K562 (cell line): ENCODE data around the gene GRIK1. TPM values are rescaled to one million over a fixed set of nuclear protein-coding genes. Genes with fewer than 3 reads are reported as not detected.

Experiments used
- ATAC-seq: fragments of 200-7000 bp; cut with Tn5 transposase; 3 replicates; pipeline ENCODE4 v1.9.1; 2020; ENCODE audit warnings: moderate library complexity
- BruUV-seq: library from RNA; stranded (reverse); fragments of 400-500 nt; replicated peaks from 2 replicates; lab custom pipeline; 2021; lab: Mats Ljungman, UMichigan
- CTCF ChIA-PET: fragments of 300-600 bp; formaldehyde crosslinking; extraction: SDS; loops from one replicate; lab custom pipeline; 2021; ENCODE audit warnings: low intra/inter-chr PET ratio; lab: Yijun Ruan, JAX
- POLR2A ChIA-PET: fragments of 300-600, 350-650 bp; sonication (Branson Sonifier 250); formaldehyde crosslinking; extraction: SDS; loops from one replicate; lab custom pipeline; 2021; ENCODE audit warnings: antibody characterized with exemption, inconsistent platforms; lab: Yijun Ruan, JAX
- DNase-seq, 4 experiments: peaks; one replicate each; pipeline versions ENCODE4 v3.0.0 to v3.0.0-alpha.2; 2011 to 2018; ENCODE audit warnings: low spot score in 3 of 4, mixed read lengths in 3 of 4; ENCODE audit errors: extremely low read depth in 1 of 4
- FAIRE-seq: peaks from 2 replicates; lab custom pipeline; 2011; peaks lifted over from hg19 to GRCh38; lab: Jason Lieb, UNC
- H2AFZ ChIP-seq: 2 replicates; pipeline ENCODE4 v1.6.0; 2011; ENCODE audit warnings: low read depth, low read length, control low read depth, inconsistent platforms
- H3K27ac ChIP-seq: fragments of 200-600 bp; 3 replicates; pipeline ENCODE4 v1.8.0; 2011; ENCODE audit warnings: low read depth, mild to moderate bottlenecking, control low read depth, inconsistent platforms, low read length, moderate library complexity, mixed read lengths; ENCODE audit errors: extremely low read depth
- H3K27me3 ChIP-seq, 2 experiments: fragments of 300-600 bp in 1 of 2; 2 replicates in 1 of 2; 3 replicates in 1 of 2; pipeline versions ENCODE4 v1.6.0 to v1.8.0; 2011; ENCODE audit warnings: inconsistent platforms in 2 of 2, low read length in 2 of 2, mild to moderate bottlenecking in 1 of 2, mixed read lengths in 1 of 2, moderate library complexity in 1 of 2; ENCODE audit not compliant: control insufficient read depth in 2 of 2, insufficient read depth in 2 of 2
- H3K36me3 ChIP-seq: fragments of 300-600 bp; 3 replicates; pipeline ENCODE4 v1.8.0; 2011; ENCODE audit warnings: mild to moderate bottlenecking, low read length, inconsistent platforms; ENCODE audit not compliant: control insufficient read depth, insufficient read depth
- H3K4me1 ChIP-seq, 2 experiments: fragments of 200-600 bp in 1 of 2; replicated peaks in 1 of 2; 2 replicates in 1 of 2; 3 replicates in 1 of 2; pipeline versions ENCODE4 v1.5.1 to v1.8.0; 2011; ENCODE audit warnings: inconsistent platforms in 2 of 2, low read length in 2 of 2, mild to moderate bottlenecking in 1 of 2, mixed read lengths in 1 of 2, moderate library complexity in 1 of 2; ENCODE audit not compliant: control insufficient read depth in 2 of 2, insufficient read depth in 2 of 2
- H3K4me2 ChIP-seq: 2 replicates; pipeline ENCODE4 v1.6.1; 2011; ENCODE audit warnings: low read length, control low read depth, inconsistent platforms, mixed read lengths; ENCODE audit not compliant: insufficient read depth
- H3K4me3 ChIP-seq: fragments of 200-600 bp; sonication (generic), shearing (Covaris generic); 2 replicates; pipeline ENCODE4 v1.5.1; 2016; ENCODE audit warnings: control low read depth, inconsistent platforms
- H3K79me2 ChIP-seq: fragments of 200-600 bp; 3 replicates; pipeline ENCODE4 v1.8.0; 2011; ENCODE audit warnings: low read length, inconsistent platforms; ENCODE audit not compliant: control insufficient read depth, insufficient read depth
- H3K9ac ChIP-seq, 2 experiments: 2 replicates each; pipeline versions ENCODE4 v1.6.0 to v1.6.1; 2011; ENCODE audit warnings: low read depth in 2 of 2, low read length in 2 of 2, control low read depth in 1 of 2, inconsistent platforms in 1 of 2, mild to moderate bottlenecking in 1 of 2, mixed read lengths in 1 of 2; ENCODE audit not compliant: insufficient read depth in 1 of 2
- H3K9me1 ChIP-seq: one replicate; pipeline ENCODE4 v1.6.0; 2011; ENCODE audit warnings: inconsistent platforms, mild to moderate bottlenecking, low read length, moderate library complexity; ENCODE audit not compliant: control insufficient read depth, insufficient read depth
- H3K9me3 ChIP-seq: replicated peaks from 2 replicates; pipeline ENCODE4 v1.5.1; 2011; ENCODE audit warnings: low read depth, low read length, inconsistent platforms; ENCODE audit not compliant: control insufficient read depth, insufficient read depth
- H4K20me1 ChIP-seq: replicated peaks from 2 replicates; pipeline ENCODE4 v1.6.1; 2011; ENCODE audit warnings: low read length, inconsistent platforms, mixed read lengths; ENCODE audit not compliant: control insufficient read depth, insufficient read depth
- ADNP ChIP-seq: fragments of 200-800 bp; sonication (Bioruptor generic); IDR thresholded peaks from 2 replicates; pipeline ENCODE4 v1.6.1; 2016; ENCODE audit warnings: missing genetic modification characterization, missing compliant biosample characterization
- AFF4 ChIP-seq: sonication (generic); formaldehyde crosslinking; IDR thresholded peaks from 2 replicates; pipeline ENCODE4 v1.8.0; 2023; ENCODE audit warnings: mild to moderate bottlenecking, missing genetic modification reagents
- DDX20 ChIP-seq: fragments of 450-650 bp; IDR thresholded peaks from 2 replicates; pipeline ENCODE4 v1.6.1; 2016; ENCODE audit warnings: missing genetic modification characterization, low read depth, mild to moderate bottlenecking, missing compliant biosample characterization, moderate library complexity
- ELF4 ChIP-seq: fragments of 450-650 bp; formaldehyde crosslinking; IDR thresholded peaks from 2 replicates; pipeline ENCODE4 v1.4.0; 2022; ENCODE audit warnings: missing genetic modification characterization
- ERF ChIP-seq: fragments of 450-650 bp; formaldehyde crosslinking; IDR thresholded peaks from 2 replicates; pipeline ENCODE4 v1.4.0; 2020; ENCODE audit warnings: mild to moderate bottlenecking, mixed read lengths
- HDAC8 ChIP-seq: fragments of 450-650 bp; IDR thresholded peaks from 2 replicates; pipeline ENCODE4 v1.6.1; 2016; ENCODE audit warnings: mild to moderate bottlenecking, missing genetic modification characterization, moderate library complexity, missing compliant biosample characterization
- KHSRP ChIP-seq: fragments of 450-650 bp; IDR thresholded peaks from 2 replicates; pipeline ENCODE4 v1.6.1; 2017
- NR2C1 ChIP-seq, 2 experiments: fragments of 450-650 bp; IDR thresholded peaks; 2 replicates each; pipeline ENCODE4 v1.6.1; 2017; ENCODE audit warnings: mild to moderate bottlenecking in 2 of 2, antibody characterized with exemption in 1 of 2, inconsistent platforms in 1 of 2, missing compliant biosample characterization in 1 of 2, missing genetic modification characterization in 1 of 2
- RBM17 ChIP-seq: fragments of 200-400 bp; formaldehyde crosslinking; IDR thresholded peaks from 2 replicates; pipeline ENCODE4 v1.6.1; 2017; ENCODE audit warnings: low read depth, mild to moderate bottlenecking, low read length, borderline replicate concordance
- TSHZ1 ChIP-seq: fragments of 250-450 bp; sonication (Bioruptor Pico); IDR thresholded peaks from 2 replicates; pipeline ENCODE4 v1.4.0; 2020; ENCODE audit warnings: mild to moderate bottlenecking, moderate library complexity
- ZNF133 ChIP-seq: fragments of 250-450 bp; sonication (Bioruptor Pico); IDR thresholded peaks from 2 replicates; pipeline ENCODE4 v1.4.0; 2020; ENCODE audit warnings: mild to moderate bottlenecking
- ZSCAN29 ChIP-seq: fragments of 450-650 bp; IDR thresholded peaks from 2 replicates; pipeline ENCODE4 v1.6.1; 2017
- WGBS: fragments of 100-300 bp; shearing (Covaris generic); methylation state at CpG from one replicate; pipeline ENCODE4 v1.1.6; 2016; ENCODE audit warnings: low coverage, mixed read lengths; ENCODE audit not compliant: insufficient coverage; ENCODE audit errors: missing lambda C conversion rate; 5-methylcytosine and 5-hydroxymethylcytosine counted together
- in situ Hi-C: fragments of 300-500 bp; cut with MboI; formaldehyde crosslinking; loops from 4 replicates; pipeline ENCODE4 v1.15.0; 2018; ENCODE audit warnings: inconsistent platforms, mixed read lengths
- intact Hi-C: fragments of 100-400 bp; cut with micrococcal nuclease; formaldehyde crosslinking; loops from 2 replicates; pipeline ENCODE4 v1.14.2; 2022
- polyA plus RNA-seq, 8 experiments: library from polyadenylated mRNA; depleted of rRNA in 4 of 8; stranded (reverse) in 5 of 8; unstranded in 3 of 8; fragments of >200 nt; fragmentation: Nextera tagmentation in 2 of 8; fragmentation: Illumina TruSeq in 1 of 8; extraction: Ambion mirVana in 2 of 8; extraction: Trizol in 1 of 8; gene quantifications; 2 replicates each; pipeline versions ENCODE4 v1.2.1 to v1.2.3, GENCODE V29; 2011 to 2014; ENCODE audit warnings: inconsistent platforms in 1 of 8, missing spikeins in 1 of 8
- total RNA-seq, 7 experiments: library from RNA; depleted of rRNA in 6 of 7; stranded (reverse); fragments of >200 nt in 6 of 7; fragmentation: Illumina TruSeq in 2 of 7; extraction: Trizol in 2 of 7; gene quantifications; 2 replicates each; pipeline versions ENCODE4 v1.2.1 to v1.2.3, GENCODE V29; 2011 to 2021; ENCODE audit warnings: low replicate concordance in 1 of 7
- TF ChIP-seq, protein P1 (sequence below): sonication (generic); formaldehyde crosslinking; IDR thresholded peaks from 2 replicates; pipeline ENCODE4 v1.8.0; 2023; ENCODE audit warnings: mild to moderate bottlenecking, missing genetic modification reagents

The GRIK1 gene
- total and polyA plus RNA-seq, 9 of the 15 experiments (the other 6 are each of a cell fraction or from before 2014, with no cell fraction given) = 0.17 to 2.8 (median 0.53) TPM

- Histone ChIP-seq H2AFZ (peak overlapping the region; percentile 48), H3K79me2 (no peaks in the 10 kb centered on the region), H3K36me3 (peaks cover 6% of the 10 kb centered on the region), H3K9ac (peak overlapping the region in 1 of 2 experiments; percentile 75; a peak in 3 of 4 replicates), H3K27me3 (no peaks in the 10 kb centered on the region), H3K9me1 (no peaks in the 10 kb centered on the region), H3K4me2 (peak overlapping the region; percentile 71), H4K20me1 (no peaks in the 10 kb centered on the region), H3K27ac (peak overlapping the region; percentile 98), H3K4me1 (peaks cover 19 to 89% of the 10 kb centered on the region in 2 experiments), H3K9me3 (peaks cover 12% of the 10 kb centered on the region), H3K4me3 (no peak overlapping the region)
- ChIA-PET CTCF (no interaction called here), POLR2A (interaction anchor here (0.6 to 1.0 kb wide), 5 partner anchors 21 to 478 kb away, joined by 3 to 4 read pairs (median 3); no protein-coding TSS in a partner anchor)
- intact Hi-C loops = loop anchor here (5.0 kb wide), 1 partner anchor 165 kb away; no protein-coding TSS in a partner anchor
- DNase-seq (peak in 1 of 4 experiments; percentile 29), ATAC-seq (peak; percentile 3), FAIRE-seq (no peak)
- no TSS peak for BruUV-seq
- 57% methylated on average over 10 of the region's 10 CpGs for WGBS
- in situ Hi-C loops = no loop called here
- TF ChIP-seq KHSRP (no peak), DDX20 (tag) (no peak; the same call in none of the 2 replicates), ERF (CRISPR knock-in tag) (peak; percentile 84), RBM17 (no peak), ADNP (tag) (no peak), AFF4 (no peak), ELF4 (CRISPR knock-in tag) (peak; percentile 71), NR2C1 (IDR thresholded peaks at IDR 0.05) (no peak), NR2C1 (tag; IDR thresholded peaks at IDR 0.05) (peak; percentile 76; the same call in 1 of the 2 replicates), ZNF133 (CRISPR knock-in tag) (0 out of 2 replicates have a peak, but pooled peaks have one; percentile 73), HDAC8 (peak; percentile 93), TSHZ1 (CRISPR knock-in tag) (peak; percentile 1; the same call in 1 of the 2 replicates), ZSCAN29 (no peak)
- TF ChIP-seq, protein P1, sequence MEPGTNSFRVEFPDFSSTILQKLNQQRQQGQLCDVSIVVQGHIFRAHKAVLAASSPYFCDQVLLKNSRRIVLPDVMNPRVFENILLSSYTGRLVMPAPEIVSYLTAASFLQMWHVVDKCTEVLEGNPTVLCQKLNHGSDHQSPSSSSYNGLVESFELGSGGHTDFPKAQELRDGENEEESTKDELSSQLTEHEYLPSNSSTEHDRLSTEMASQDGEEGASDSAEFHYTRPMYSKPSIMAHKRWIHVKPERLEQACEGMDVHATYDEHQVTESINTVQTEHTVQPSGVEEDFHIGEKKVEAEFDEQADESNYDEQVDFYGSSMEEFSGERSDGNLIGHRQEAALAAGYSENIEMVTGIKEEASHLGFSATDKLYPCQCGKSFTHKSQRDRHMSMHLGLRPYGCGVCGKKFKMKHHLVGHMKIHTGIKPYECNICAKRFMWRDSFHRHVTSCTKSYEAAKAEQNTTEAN = no peak
These were observed 297.1 kb downstream of the GRIK1 start for GRCh38 chr21:29642551-29643245.
